ENCODE results near the gene MRPS27. TPM values are rescaled to one million over a fixed set of nuclear protein-coding genes. Genes with fewer than 3 reads are reported as not detected.

Gene MRPS27
- total and polyA plus RNA-seq, 2 of the 4 experiments (the other 2 are of a cell fraction): 46.9 to 90.5 TPM

DNA sequence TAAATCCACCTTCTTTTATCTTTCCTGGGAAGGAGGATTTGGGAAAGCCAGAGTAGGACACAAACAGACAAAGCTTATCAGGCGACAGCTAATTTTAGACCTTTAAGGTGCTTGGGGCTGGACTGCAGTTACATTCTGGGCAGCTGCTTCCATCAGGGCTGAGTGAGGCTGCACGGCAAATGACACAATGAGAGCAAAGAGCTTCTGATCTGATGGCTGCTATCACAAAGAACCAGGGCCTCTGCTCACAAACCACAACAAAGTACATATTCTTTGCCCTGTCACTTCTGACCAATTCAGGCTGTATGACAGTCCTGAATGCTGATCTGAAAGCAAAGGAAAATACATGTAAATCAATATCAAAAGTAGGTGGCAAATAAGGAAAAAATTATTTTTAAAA, 93.1 kb downstream of the MRPS27 start:
- no peak overlapping the region for H3K27ac ChIP-seq (ENCODE audit: insufficient read depth, low read length)
- peaks cover 3% of the 10 kb centered on the region for H3K4me1 ChIP-seq (ENCODE audit: control insufficient read depth, insufficient read depth, low read length)
- CTCF ChIA-PET: no interaction called here
- H4K20me1 ChIP-seq (ENCODE audit: insufficient read depth, low read length): 0 out of 2 replicates have a peak, but pooled peaks cover 3% of the 10 kb centered on the region
- no peak overlapping the region for H2BK20ac ChIP-seq (ENCODE audit: low read depth, low read length)
- peaks cover 14% of the 10 kb centered on the region for H3K36me3 ChIP-seq (ENCODE audit: control insufficient read depth, insufficient read depth, low read length)
- no peak overlapping the region for H2AFZ ChIP-seq (replicated peaks; ENCODE audit: low read length, poor library complexity)
- no peak overlapping the region for H3K18ac ChIP-seq (ENCODE audit: low read depth, low read length)
- no peak overlapping the region for H2BK15ac ChIP-seq (ENCODE audit: low read depth, low read length)
- no peak for TF ChIP-seq BHLHE40 (IDR thresholded peaks at IDR 0.05; ENCODE audit: low read depth, low read length)
- TF ChIP-seq, protein P1, sequence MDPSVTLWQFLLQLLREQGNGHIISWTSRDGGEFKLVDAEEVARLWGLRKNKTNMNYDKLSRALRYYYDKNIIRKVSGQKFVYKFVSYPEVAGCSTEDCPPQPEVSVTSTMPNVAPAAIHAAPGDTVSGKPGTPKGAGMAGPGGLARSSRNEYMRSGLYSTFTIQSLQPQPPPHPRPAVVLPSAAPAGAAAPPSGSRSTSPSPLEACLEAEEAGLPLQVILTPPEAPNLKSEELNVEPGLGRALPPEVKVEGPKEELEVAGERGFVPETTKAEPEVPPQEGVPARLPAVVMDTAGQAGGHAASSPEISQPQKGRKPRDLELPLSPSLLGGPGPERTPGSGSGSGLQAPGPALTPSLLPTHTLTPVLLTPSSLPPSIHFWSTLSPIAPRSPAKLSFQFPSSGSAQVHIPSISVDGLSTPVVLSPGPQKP (IDR thresholded peaks at IDR 0.05; ENCODE audit: borderline replicate concordance, low read depth, low read length): no peak
- TF ChIP-seq RCOR1 (IDR thresholded peaks at IDR 0.05; ENCODE audit: insufficient replicate concordance, low read length): no peak
- no peak for TF ChIP-seq RAD21 (IDR thresholded peaks at IDR 0.05; ENCODE audit: low read length)
- TF ChIP-seq MAFK (IDR thresholded peaks at IDR 0.05; ENCODE audit: low read depth, low read length): no peak
- TF ChIP-seq CHD1 (IDR thresholded peaks at IDR 0.05; ENCODE audit: low read depth, low read length): no peak
- TF ChIP-seq RFX5 (IDR thresholded peaks at IDR 0.05; ENCODE audit: low read depth, low read length): no peak
- TF ChIP-seq MAZ (IDR thresholded peaks at IDR 0.05; ENCODE audit: borderline replicate concordance, low read depth, low read length): no peak
- no peak for TF ChIP-seq CEBPB (IDR thresholded peaks at IDR 0.05; ENCODE audit: low read depth, low read length)
- TF ChIP-seq, protein P2, sequence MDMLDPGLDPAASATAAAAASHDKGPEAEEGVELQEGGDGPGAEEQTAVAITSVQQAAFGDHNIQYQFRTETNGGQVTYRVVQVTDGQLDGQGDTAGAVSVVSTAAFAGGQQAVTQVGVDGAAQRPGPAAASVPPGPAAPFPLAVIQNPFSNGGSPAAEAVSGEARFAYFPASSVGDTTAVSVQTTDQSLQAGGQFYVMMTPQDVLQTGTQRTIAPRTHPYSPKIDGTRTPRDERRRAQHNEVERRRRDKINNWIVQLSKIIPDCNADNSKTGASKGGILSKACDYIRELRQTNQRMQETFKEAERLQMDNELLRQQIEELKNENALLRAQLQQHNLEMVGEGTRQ (IDR thresholded peaks at IDR 0.05; ENCODE audit: low read depth, low read length): no peak
- 100% methylated on average over 1 of the region's 2 CpGs; no CpG with 5 or more reads in 1 of the 2 experiments for WGBS, 2 experiments (ENCODE audit: extremely low coverage in 2 of 2, insufficient read length in 1 of 2)
- in situ Hi-C loops (cut with MboI; ENCODE audit: low sequenced_read_pairs) (no loop called here), intact Hi-C loops (cut with micrococcal nuclease) (no loop called here), dilution Hi-C loops (cut with HindIII; ENCODE audit: low sequenced_read_pairs, unreplicated experiment) (no loop called here)
- no peak overlapping the region for H3K23ac ChIP-seq (ENCODE audit: low read depth, low read length)
- H2BK120ac ChIP-seq (ENCODE audit: low read depth, low read length): no peak overlapping the region
- peaks cover under 1 to 10% of the 10 kb centered on the region in 2 experiments; a peak in 1 of 4 replicates for H3K79me1 ChIP-seq (ENCODE audit: low read depth in 1 of 2, low read length in 2 of 2)
- peaks cover 6% of the 10 kb centered on the region for H3K9me1 ChIP-seq (ENCODE audit: insufficient read depth, low read length)
- no peak for DNase-seq
- H3K14ac ChIP-seq (replicated peaks; ENCODE audit: low read depth, low read length): no peak overlapping the region
- H3K27me3 ChIP-seq (ENCODE audit: control insufficient read depth, insufficient read depth, low read length): no peaks in the 10 kb centered on the region
- no peak overlapping the region for H4K91ac ChIP-seq (ENCODE audit: insufficient read depth, low read depth, low read length)
- no peak overlapping the region for H2AK5ac ChIP-seq (ENCODE audit: low read depth, low read length)
- no TSS peak for BruUV-seq (replicated peaks)
- H3K4ac ChIP-seq (ENCODE audit: low read depth, low read length): no peak overlapping the region
- H4K8ac ChIP-seq (ENCODE audit: low read depth in 2 of 2, low read length in 2 of 2): no peak overlapping the region
- H4K5ac ChIP-seq (ENCODE audit: low read depth, low read length): no peak overlapping the region
- no peak overlapping the region for H3K9ac ChIP-seq (ENCODE audit: low read depth, low read length)
- no peaks in the 10 kb centered on the region for H3K9me3 ChIP-seq (ENCODE audit: control insufficient read depth, insufficient read depth, low read length)
- POLR2A ChIA-PET (ENCODE audit: unreplicated experiment): no interaction called here
- no peak overlapping the region for H2AK9ac ChIP-seq (replicated peaks; ENCODE audit: low read depth, low read length, poor library complexity)
- ATAC-seq (ENCODE audit: low read depth): no peak
- H3K4me2 ChIP-seq (ENCODE audit: low read depth, low read length): no peak overlapping the region
- no peak overlapping the region for H2BK5ac ChIP-seq (ENCODE audit: low read depth, low read length, poor library complexity, severe bottlenecking)
- no peak overlapping the region for H3K56ac ChIP-seq (ENCODE audit: extremely low read depth, insufficient read depth, low read length)
- no peak overlapping the region for H3K4me3 ChIP-seq (ENCODE audit: insufficient read depth, low read depth, low read length)
